ENCODE results near the gene PLEKHG4.

DNA sequence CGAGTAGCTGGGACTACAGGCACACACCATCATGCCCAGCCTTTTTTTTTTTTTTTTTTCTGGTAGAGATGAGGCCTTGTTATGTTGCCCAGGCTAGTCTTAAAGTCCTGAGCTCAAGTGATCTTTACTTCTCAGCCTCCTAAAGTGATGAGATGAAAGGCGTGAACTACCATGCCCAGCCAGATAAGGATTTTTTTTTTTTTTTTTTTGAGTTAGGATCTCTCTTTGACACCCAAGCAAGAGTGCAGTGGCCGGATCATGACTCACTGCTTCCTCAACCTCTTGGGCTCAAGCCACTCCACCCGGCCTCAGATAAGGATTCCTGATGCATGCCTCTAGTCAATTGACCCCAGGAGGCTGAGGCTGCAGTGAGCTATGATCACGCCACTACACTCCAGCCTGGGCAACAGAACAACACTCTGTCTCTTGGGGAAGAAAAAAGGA lies 11.2 kb upstream of the PLEKHG4 start:
- TF ChIP-seq YY1 (IDR thresholded peaks at IDR 0.05; ENCODE audit: insufficient read depth, insufficient read length), result no peak
- no peak for TF ChIP-seq ZNF274 (IDR thresholded peaks at IDR 0.05; ENCODE audit: low read depth, low read length)

Data from NT2/D1 (cell line).